ENCODE results near the gene RAD21L1.

DNA sequence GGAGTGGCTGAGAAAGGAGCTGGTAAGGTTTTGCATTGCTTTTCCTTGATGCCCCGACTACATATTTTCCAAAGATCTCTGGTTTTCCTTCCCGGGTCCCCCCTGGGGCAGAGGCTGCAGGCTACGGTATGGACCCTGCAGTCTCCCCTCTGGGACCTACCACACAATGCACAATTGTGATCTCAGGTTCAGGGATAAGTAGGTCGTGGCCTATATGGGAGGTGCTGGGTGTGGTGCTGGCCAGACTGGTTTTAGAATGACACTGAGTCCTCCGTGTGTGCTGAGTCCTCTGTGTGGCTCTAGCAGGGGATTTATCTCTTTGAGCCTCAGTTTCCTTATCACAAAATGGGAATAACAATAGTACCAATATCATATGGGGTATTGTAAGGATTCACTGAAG, 22.2 kb upstream of the RAD21L1 start:
- no peak for TF ChIP-seq POLR2A (IDR thresholded peaks at IDR 0.05)
- TF ChIP-seq CTCF (IDR thresholded peaks at IDR 0.05): no peak

Data from uterus (tissue), 2 donors.